GM12801 (cell line): Measurements from ENCODE around the gene ZDHHC14.

Source experiments
- CTCF ChIP-seq: IDR thresholded peaks from one replicate; pipeline ENCODE4 v1.5.1; 2011; ENCODE audit warnings: control low read depth; ENCODE audit not compliant: insufficient read length; ENCODE audit errors: extremely low read depth

The ZDHHC14 gene

GRCh38 chr6:157699777-157700636, 319.0 kb downstream of the ZDHHC14 start:
- TF ChIP-seq CTCF, result no peak

- TF ChIP-seq CTCF, result no peak
Measured at GRCh38 chr6:157706883-157707282, 325.9 kb downstream of the ZDHHC14 start.

- no peak for TF ChIP-seq CTCF
Measured at GRCh38 chr6:157707576-157707975, 326.6 kb downstream of the ZDHHC14 start.

GRCh38 chr6:157708239-157708638, 327.2 kb downstream of the ZDHHC14 start:
- TF ChIP-seq CTCF, result no peak

- TF ChIP-seq CTCF, result no peak
Measured at GRCh38 chr6:157708933-157709332, 327.9 kb downstream of the ZDHHC14 start.

- no peak for TF ChIP-seq CTCF
Measured at GRCh38 chr6:157709555-157709954, 328.6 kb downstream of the ZDHHC14 start.

GRCh38 chr6:157710604-157711003, 329.6 kb downstream of the ZDHHC14 start:
- no peak for TF ChIP-seq CTCF
